Measurements from ENCODE around the gene ZSWIM8.

GRCh38 chr10:73815719-73816030 is 30.3 kb downstream of the ZSWIM8 start:
- TF ChIP-seq JUND (IDR thresholded peaks at IDR 0.05; ENCODE audit: low read length) (no peak), POLR2A (IDR thresholded peaks at IDR 0.05; ENCODE audit: control extremely low read depth in 1 of 2, low read depth in 2 of 2, low read length in 2 of 2) (no peak), CREB1 (IDR thresholded peaks at IDR 0.05) (no peak), RFX5 (IDR thresholded peaks at IDR 0.05; ENCODE audit: borderline replicate concordance, low read depth, low read length) (no peak), POLR2AphosphoS5 (IDR thresholded peaks at IDR 0.05; ENCODE audit: low read depth, low read length) (no peak), SIN3A (conservative IDR thresholded peaks at IDR 0.05 in 1 of 2, IDR thresholded peaks at IDR 0.05 in 1 of 2; ENCODE audit: low read depth in 1 of 2, low read length in 2 of 2) (no peak), CTCF (IDR thresholded peaks at IDR 0.05; ENCODE audit: control extremely low read depth in 1 of 3, insufficient read depth in 1 of 3, low read depth in 1 of 3, low read length in 3 of 3) (no peak), SP2 (IDR thresholded peaks at IDR 0.05; ENCODE audit: low read length) (no peak)
